Heart left ventricle (tissue), 13 donors: ENCODE data around the gene ABCC8.

Source experiments
- CTCF ChIP-seq, 12 donors: fragments of 200-600 bp; sonication (generic) in 4 of 12; IDR thresholded peaks; one replicate each; pipeline versions ENCODE4 v1.5.0 to v1.8.0; 2018 to 2022; ENCODE audit warnings: antibody characterized with exemption in 12 of 12, mild to moderate bottlenecking in 5 of 12
- POLR2A ChIP-seq, 2 donors: fragments of 450-650 bp; IDR thresholded peaks; one replicate each; pipeline ENCODE4 v1.6.1; 2017; ENCODE audit warnings: antibody characterized with exemption in 2 of 2, mild to moderate bottlenecking in 2 of 2, moderate library complexity in 2 of 2
- donor health status: ischemic (EF 13 %, LVEDD 7.1; RV severe dilation, severe dysfunction).
- donor health status: DM: no; HTN: yes; CAD: no.
- donor health status: DM: no; HTN: no; CAD: no.
- donor health status: ischemic (EF 25% LVEDD 6.9; RV normal size, moderate dysfunction).
- donor health status: ischemic (EF 25% LVEDD 5.7; RV mildly dilated, moderate dysfunction).
- donor health status: ischemic (EF 35%, LVEDD 5.7; RV mildly dilated, moderate dysfunction).
- donor health status: nonischemic (EF 11% LVEDD 7.7; RV severe dilation, severe dysfunction).
- donor health status: DM: yes; HTN: yes; CAD: no.
- donor health status: PGD.
- donor health status: ischemic (EF 29% LVEDD 5.4; RV normal size, mild dysfunction).
- donor health status: nonischemic (EF 23%, LVEDD 6.1; RV moderate dilation, normal function).

GRCh38 chr11:17452668-17453067 lies 24.0 kb downstream of the ABCC8 start:
- TF ChIP-seq CTCF (IDR thresholded peaks at IDR 0.05): no peak
- no peak for TF ChIP-seq POLR2A (IDR thresholded peaks at IDR 0.05)
